PC-9 (cell line): ENCODE results near the gene CFAP54. TPM values are rescaled to one million over a fixed set of nuclear protein-coding genes. Genes with fewer than 3 reads are reported as not detected.

Experiments used
- BruUV-seq: library from RNA; stranded (reverse); fragments of 400-500 nt; replicated peaks from 2 replicates; lab custom pipeline; 2021; lab: Mats Ljungman, UMichigan
- CTCF ChIA-PET: fragments of 300-600 bp; sonication (Branson Sonifier 250); formaldehyde crosslinking; loops from one replicate; lab custom pipeline; 2022; ENCODE audit warnings: antibody characterized with exemption; lab: Charles Lee
- POLR2A ChIA-PET: fragments of 300-600 bp; sonication (Branson Sonifier 250); formaldehyde crosslinking; loops from one replicate; lab custom pipeline; 2022; ENCODE audit warnings: antibody characterized with exemption; ENCODE audit not compliant: unreplicated experiment; lab: Charles Lee
- DNase-seq, 2 experiments: peaks; one replicate each; pipeline versions ENCODE4 v3.0.0 to v3.0.0-alpha.2; 2015 to 2022; ENCODE audit warnings: mixed read lengths in 1 of 2
- H2AFZ ChIP-seq: fragments of 200-600 bp; sonication (generic); 2 replicates; pipeline ENCODE4 v1.8.1; 2017; ENCODE audit warnings: antibody characterized with exemption
- H3F3A ChIP-seq: fragments of 200-600 bp; sonication (generic); 2 replicates; pipeline ENCODE4 v1.8.1; 2017; ENCODE audit warnings: antibody characterized with exemption, mild to moderate bottlenecking, low read depth; ENCODE audit not compliant: insufficient read depth
- H3K27ac ChIP-seq: fragments of 200-600 bp; sonication (generic); 2 replicates; pipeline ENCODE4 v1.6.1; 2016; ENCODE audit warnings: mixed run types
- H3K27me3 ChIP-seq: fragments of 200-600 bp; sonication (generic); 2 replicates; pipeline ENCODE4 v1.6.1; 2016; ENCODE audit warnings: low read depth, mixed run types; ENCODE audit not compliant: insufficient read depth
- H3K36me3 ChIP-seq: fragments of 200-600 bp; sonication (generic); 2 replicates; pipeline ENCODE4 v1.6.1; 2016; ENCODE audit warnings: low read depth, mixed run types
- H3K4me1 ChIP-seq: fragments of 200-600 bp; sonication (generic); replicated peaks from 2 replicates; pipeline ENCODE4 v1.6.1; 2016; ENCODE audit warnings: mixed run types; ENCODE audit not compliant: insufficient read depth
- H3K4me2 ChIP-seq: fragments of 200-600 bp; sonication (generic); 2 replicates; pipeline ENCODE4 v1.6.1; 2017; ENCODE audit warnings: mixed run types
- H3K4me3 ChIP-seq: fragments of 200-600 bp; sonication (generic); 2 replicates; pipeline ENCODE4 v1.6.1; 2016; ENCODE audit warnings: mixed run types
- H3K79me2 ChIP-seq: fragments of 200-600 bp; sonication (generic); 2 replicates; pipeline ENCODE4 v1.6.1; 2017; ENCODE audit warnings: low read depth, mixed run types
- H3K9me2 ChIP-seq: fragments of 200-600 bp; sonication (generic); 2 replicates; pipeline ENCODE4 v1.8.1; 2017; ENCODE audit warnings: mild to moderate bottlenecking; ENCODE audit not compliant: insufficient read depth
- H3K9me3 ChIP-seq: fragments of 200-600 bp; sonication (generic); 2 replicates; pipeline ENCODE4 v1.8.1; 2016; ENCODE audit warnings: low read depth; ENCODE audit not compliant: insufficient read depth
- H4K20me1 ChIP-seq: fragments of 200-600 bp; sonication (generic); 2 replicates; pipeline ENCODE4 v1.8.1; 2017; ENCODE audit not compliant: insufficient read depth
- CTCF ChIP-seq: fragments of 200-600 bp; sonication (generic); conservative IDR thresholded peaks from 2 replicates; pipeline ENCODE4 v1.6.1; 2017; ENCODE audit warnings: mixed run types, antibody characterized with exemption, mild to moderate bottlenecking, moderate library complexity
- EZH2 ChIP-seq: fragments of 200-600 bp; sonication (generic); IDR thresholded peaks from 2 replicates; pipeline ENCODE4 v1.8.0; 2017; ENCODE audit warnings: antibody characterized with exemption, low read depth
- intact Hi-C: fragments of 100-400 bp; cut with micrococcal nuclease; formaldehyde crosslinking; loops from one replicate; pipeline ENCODE4 v1.10.0; 2022; ENCODE audit not compliant: unreplicated experiment
- total RNA-seq: library from RNA; stranded (reverse); gene quantifications from 2 replicates; pipeline ENCODE4 v1.2.3, GENCODE V29; 2021

Gene CFAP54
- total RNA-seq, 1 experiment from 2014 or later: 16.4 TPM

GRCh38 chr12:96483116-96483515 is 6.3 kb upstream of the CFAP54 start:
- Histone ChIP-seq H3K36me3 (no peaks in the 10 kb centered on the region), H3K27ac (no peak overlapping the region), H3K9me2 (no peaks in the 10 kb centered on the region), H3K4me3 (no peak overlapping the region), H2AFZ (no peak overlapping the region), H3F3A (peaks cover 30% of the 10 kb centered on the region), H4K20me1 (no peaks in the 10 kb centered on the region), H3K79me2 (no peaks in the 10 kb centered on the region), H3K9me3 (no peaks in the 10 kb centered on the region), H3K4me2 (no peak overlapping the region), H3K27me3 (no peaks in the 10 kb centered on the region), H3K4me1 (peaks cover 31% of the 10 kb centered on the region)
- ChIA-PET CTCF (no interaction called here), POLR2A (no interaction called here)
- no TSS peak for BruUV-seq
- DNase-seq: no peak
- intact Hi-C loops: no loop called here
- TF ChIP-seq CTCF: no peak
- TF ChIP-seq EZH2: no peak

GRCh38 chr12:96486751-96487613 is 2.4 kb upstream of the CFAP54 start:
- ChIA-PET CTCF (interaction anchor here (0.8 kb wide), 1 partner anchor 86 kb away, joined by 3 read pairs; no protein-coding TSS in a partner anchor), POLR2A (interaction anchor here (0.5 to 0.6 kb wide), 4 partner anchors 29 to 139 kb away, joined by 4 to 8 read pairs (median 5); no protein-coding TSS in a partner anchor)
- peaks cover 48% of the 10 kb centered on the region for H3K4me1 ChIP-seq
- peak overlapping the region; percentile 48; the same call in 1 of the 2 replicates for H2AFZ ChIP-seq
- H3K27me3 ChIP-seq: no peaks in the 10 kb centered on the region
- no TSS peak for BruUV-seq
- H3K36me3 ChIP-seq: no peaks in the 10 kb centered on the region
- no peaks in the 10 kb centered on the region for H4K20me1 ChIP-seq
- intact Hi-C loops: loop anchor here (5.0 kb wide), 2 partner anchors 70 to 290 kb away; no protein-coding TSS in a partner anchor
- peak; percentile 35 to 92 for DNase-seq
- peak overlapping the region; percentile 64 for H3K4me2 ChIP-seq
- no peaks in the 10 kb centered on the region for H3K9me2 ChIP-seq
- H3K27ac ChIP-seq: peak overlapping the region; percentile 87
- H3F3A ChIP-seq: peaks cover 36% of the 10 kb centered on the region
- H3K4me3 ChIP-seq: peak overlapping the region; percentile 19; the same call in 1 of the 2 replicates
- TF ChIP-seq EZH2 (no peak), CTCF (no peak)
- H3K9me3 ChIP-seq: no peaks in the 10 kb centered on the region
- H3K79me2 ChIP-seq: 0 out of 2 replicates have a peak, but pooled peaks cover 4% of the 10 kb centered on the region

- H3K4me3 ChIP-seq: 0 out of 2 replicates have a peak overlapping the region, but pooled peaks have one; percentile 19
- H3F3A ChIP-seq: peaks cover 38% of the 10 kb centered on the region
- no peak for TF ChIP-seq CTCF
- TF ChIP-seq EZH2: no peak
- BruUV-seq: no TSS peak
- H3K27me3 ChIP-seq: no peaks in the 10 kb centered on the region
- intact Hi-C loops: loop anchor here (2.0 to 5.0 kb wide), 3 partner anchors 43 to 290 kb away; no protein-coding TSS in a partner anchor
- H3K9me3 ChIP-seq: no peaks in the 10 kb centered on the region
- H4K20me1 ChIP-seq: no peaks in the 10 kb centered on the region
- H3K9me2 ChIP-seq: no peaks in the 10 kb centered on the region
- 0 out of 2 replicates have a peak, but pooled peaks cover 4% of the 10 kb centered on the region for H3K79me2 ChIP-seq
- CTCF ChIA-PET: no interaction called here
- peak overlapping the region; percentile 87 for H3K27ac ChIP-seq
- peaks cover 48% of the 10 kb centered on the region for H3K4me1 ChIP-seq
- POLR2A ChIA-PET: interaction anchor here (0.5 to 0.6 kb wide), 2 partner anchors 41 to 140 kb away, joined by 6 to 8 read pairs; no protein-coding TSS in a partner anchor
- H2AFZ ChIP-seq: no peak overlapping the region
- peak overlapping the region; percentile 64 for H3K4me2 ChIP-seq
- H3K36me3 ChIP-seq: no peaks in the 10 kb centered on the region
- DNase-seq: no peak
Observed at GRCh38 chr12:96487634-96488033, 1.7 kb upstream of the CFAP54 start.
